Measurements from ENCODE around the gene TUBA1C. TPM values are rescaled to one million over a fixed set of nuclear protein-coding genes. Genes with fewer than 3 reads are reported as not detected.
"Not testable (repeated sequence)": the region's sequence is repeated elsewhere in the genome, so short reads cannot be mapped to it uniquely, and the experiment has no call there.

TUBA1C gene
- total RNA-seq, 2 experiments from 2014 or later, result 276 to 338 TPM

- H3K36me3 Mint-ChIP-seq (ENCODE audit: low read depth), result peaks cover 41% of the 10 kb centered on the region
- no peak overlapping the region for H3K4me3 Mint-ChIP-seq
- ChIA-PET POLR2A (no interaction called here), CTCF (interaction anchor here (0.6 kb wide), 2 partner anchors 66 to 74 kb away, joined by 3 to 4 read pairs; no protein-coding TSS in a partner anchor)
- peak; percentile 20 for ATAC-seq
- H3K27me3 Mint-ChIP-seq, result no peaks in the 10 kb centered on the region
- intact Hi-C loops (cut with DNase I, micrococcal nuclease), result no loop called here
- DNase-seq, result no peak
- H3K4me1 Mint-ChIP-seq, result peaks cover 10% of the 10 kb centered on the region
- no peaks in the 10 kb centered on the region for H3K9me3 Mint-ChIP-seq (ENCODE audit: low read depth)
- H3K27ac Mint-ChIP-seq, result no peak overlapping the region
Measured at GRCh38 chr12:49273726-49274395, 9.0 kb downstream of the TUBA1C start.

- POLR2A ChIA-PET, result interaction anchor here (0.7 kb wide), 1 partner anchor 472 kb away, joined by 3 read pairs; no protein-coding TSS in a partner anchor
- H3K27me3 Mint-ChIP-seq, result no peaks in the 10 kb centered on the region
- H3K27ac Mint-ChIP-seq, result no peak overlapping the region
Measured at GRCh38 chr12:49274396-49275069, 9.7 kb downstream of the TUBA1C start.

GRCh38 chr12:49276304-49277290 is 11.7 kb downstream of the TUBA1C start:
- ChIA-PET POLR2A (interaction anchor here (1.2 to 1.4 kb wide), 2 partner anchors 11 to 18 kb away, joined by 4 read pairs; partner anchors contain the start of gene PRPH), CTCF (interaction anchor here (0.5 to 1.1 kb wide), 8 partner anchors 10 to 289 kb away, joined by 3 read pairs; partner anchors contain the start of gene PRPH)
- no peak for DNase-seq
- Mint-ChIP-seq H3K4me1 (no peaks in the 10 kb centered on the region), H3K27me3 (peaks cover 2% of the 10 kb centered on the region), H3K36me3 (ENCODE audit: low read depth) (peaks cover 20% of the 10 kb centered on the region), H3K27ac (no peak overlapping the region), H3K9me3 (ENCODE audit: low read depth) (no peaks in the 10 kb centered on the region), H3K4me3 (no peak overlapping the region)
- intact Hi-C loops (cut with DNase I, micrococcal nuclease), result no loop called here
- ATAC-seq, result no peak

More at GRCh38 chr12:49274396-49275069, 9.7 kb downstream of the TUBA1C start:
- peaks cover 5% of the 10 kb centered on the region for H3K4me1 Mint-ChIP-seq
- intact Hi-C loops (cut with DNase I, micrococcal nuclease), result no loop called here
- ATAC-seq (no peak), DNase-seq (no peak)
- peaks cover 34% of the 10 kb centered on the region for H3K36me3 Mint-ChIP-seq (ENCODE audit: low read depth)
- no peak overlapping the region for H3K4me3 Mint-ChIP-seq
- H3K9me3 Mint-ChIP-seq (ENCODE audit: low read depth), result no peaks in the 10 kb centered on the region
- CTCF ChIA-PET, result interaction anchor here (0.6 to 0.7 kb wide), 3 partner anchors 12 to 84 kb away, joined by 3 read pairs; no protein-coding TSS in a partner anchor

- ATAC-seq (no peak), DNase-seq (no peak)
- H3K36me3 Mint-ChIP-seq (ENCODE audit: low read depth), result peaks cover 14% of the 10 kb centered on the region
- H3K4me3 Mint-ChIP-seq, result no peak overlapping the region
- intact Hi-C loops (cut with DNase I, micrococcal nuclease), result no loop called here
- no peak overlapping the region for H3K27ac Mint-ChIP-seq
- H3K4me1 Mint-ChIP-seq, result no peaks in the 10 kb centered on the region
- H3K27me3 Mint-ChIP-seq, result peaks cover 2% of the 10 kb centered on the region
- POLR2A ChIA-PET, result interaction anchor here (0.6 to 1.4 kb wide), 2 partner anchors 13 to 17 kb away, joined by 4 to 5 read pairs; partner anchors contain the start of gene PRPH
- CTCF ChIA-PET, result interaction anchor here (0.6 to 1.1 kb wide), 4 partner anchors 11 to 70 kb away, joined by 3 read pairs; partner anchors contain the start of gene PRPH
- H3K9me3 Mint-ChIP-seq (ENCODE audit: low read depth), result no peaks in the 10 kb centered on the region
Measured at GRCh38 chr12:49277466-49277865, 12.6 kb downstream of the TUBA1C start.

- no peak for ATAC-seq
- POLR2A ChIA-PET, result no interaction called here
- no peak overlapping the region for H3K27ac Mint-ChIP-seq
Measured at GRCh38 chr12:49279706-49280159, 14.9 kb downstream of the TUBA1C start.

GRCh38 chr12:49280545-49280944 is 15.7 kb downstream of the TUBA1C start:
- H3K9me3 Mint-ChIP-seq (ENCODE audit: low read depth); H3K4me3 Mint-ChIP-seq; POLR2A ChIA-PET; ATAC-seq; H3K36me3 Mint-ChIP-seq (ENCODE audit: low read depth); H3K27ac Mint-ChIP-seq; intact Hi-C loops (cut with DNase I, micrococcal nuclease); H3K4me1 Mint-ChIP-seq; DNase-seq; H3K27me3 Mint-ChIP-seq: not testable (repeated sequence)
- CTCF ChIA-PET, result interaction anchor here (1.1 to 2.2 kb wide), 2 partner anchors 28 to 62 kb away, joined by 3 to 6 read pairs; no protein-coding TSS in a partner anchor

More at GRCh38 chr12:49279706-49280159, 14.9 kb downstream of the TUBA1C start:
- intact Hi-C loops (cut with DNase I, micrococcal nuclease), result no loop called here
- CTCF ChIA-PET, result interaction anchor here (1.1 to 2.2 kb wide), 3 partner anchors 9 to 63 kb away, joined by 3 to 6 read pairs (median 5); no protein-coding TSS in a partner anchor
- H3K27me3 Mint-ChIP-seq, result peaks cover 5% of the 10 kb centered on the region
- H3K4me3 Mint-ChIP-seq, result no peak overlapping the region
- no peaks in the 10 kb centered on the region for H3K9me3 Mint-ChIP-seq (ENCODE audit: low read depth)
- no peak for DNase-seq
- peaks cover under 1% of the 10 kb centered on the region for H3K36me3 Mint-ChIP-seq (ENCODE audit: low read depth)
- no peaks in the 10 kb centered on the region for H3K4me1 Mint-ChIP-seq

- Mint-ChIP-seq H3K36me3 (ENCODE audit: low read depth) (no peaks in the 10 kb centered on the region), H3K4me3 (no peak overlapping the region), H3K27me3 (peaks cover 12% of the 10 kb centered on the region), H3K4me1 (no peaks in the 10 kb centered on the region), H3K27ac (no peak overlapping the region), H3K9me3 (ENCODE audit: low read depth) (no peaks in the 10 kb centered on the region)
- CTCF ChIA-PET, result interaction anchor here (1.7 to 1.9 kb wide), 2 partner anchors 60 to 65 kb away, joined by 4 to 5 read pairs; partner anchors contain the start of gene DNAJC22
- ATAC-seq, result no peak
- intact Hi-C loops (cut with DNase I, micrococcal nuclease), result no loop called here
- DNase-seq, result no peak
- POLR2A ChIA-PET, result no interaction called here
Measured at GRCh38 chr12:49282302-49282701, 17.4 kb downstream of the TUBA1C start.

- intact Hi-C loops (cut with DNase I, micrococcal nuclease); POLR2A ChIA-PET; ATAC-seq; H3K36me3 Mint-ChIP-seq (ENCODE audit: low read depth); H3K9me3 Mint-ChIP-seq (ENCODE audit: low read depth); H3K4me1 Mint-ChIP-seq; H3K27ac Mint-ChIP-seq; H3K4me3 Mint-ChIP-seq; DNase-seq: not testable (repeated sequence)
- CTCF ChIA-PET, result interaction anchor here (0.6 to 1.9 kb wide), 3 partner anchors 60 to 194 kb away, joined by 4 to 5 read pairs (median 4); partner anchors contain the start of gene DNAJC22
- peaks cover 16% of the 10 kb centered on the region for H3K27me3 Mint-ChIP-seq
Measured at GRCh38 chr12:49282740-49283375, 18.0 kb downstream of the TUBA1C start.

- H3K27me3 Mint-ChIP-seq, result peaks cover 20% of the 10 kb centered on the region
- H3K4me3 Mint-ChIP-seq, result no peak overlapping the region
- H3K4me1 Mint-ChIP-seq, result no peaks in the 10 kb centered on the region
- H3K36me3 Mint-ChIP-seq (ENCODE audit: low read depth), result no peaks in the 10 kb centered on the region
- ATAC-seq (no peak), DNase-seq (no peak)
- CTCF ChIA-PET, result interaction anchor here (0.6 to 2.7 kb wide), 7 partner anchors 11 to 230 kb away, joined by 3 to 12 read pairs (median 4); partner anchors contain the start of gene PRPH
- H3K9me3 Mint-ChIP-seq (ENCODE audit: low read depth), result no peaks in the 10 kb centered on the region
- intact Hi-C loops (cut with DNase I, micrococcal nuclease), result no loop called here
- no peak overlapping the region for H3K27ac Mint-ChIP-seq
- POLR2A ChIA-PET, result no interaction called here
Measured at GRCh38 chr12:49283541-49284429, 18.9 kb downstream of the TUBA1C start.

Measured in activated CD4-positive, alpha-beta T cell treated with anti-CD3 and anti-CD28 coated beads for 36 hours (primary cell).